Breast epithelium (tissue), 4 donors: ENCODE data around the gene PCDH9. TPM values are rescaled to one million over a fixed set of nuclear protein-coding genes. Genes with fewer than 3 reads are reported as not detected.
"Not testable (repeated sequence)": the region's sequence is repeated elsewhere in the genome, so short reads cannot be mapped to it uniquely, and the experiment has no call there.

Source experiments
- DNase-seq, 2 donors: peaks; one replicate each; pipeline ENCODE4 v3.0.0-alpha.2; 2019; ENCODE audit warnings: low spot score in 2 of 2
- H3K27ac ChIP-seq, 2 donors: fragments of 200-600 bp; sonication (generic) in 1 of 2; one replicate each; pipeline ENCODE4 v1.5.1; 2016 to 2019; ENCODE audit warnings: mild to moderate bottlenecking in 1 of 2
- H3K27me3 ChIP-seq, 2 donors: fragments of 200-600 bp; sonication (generic) in 1 of 2; one replicate each; pipeline versions ENCODE4 v1.5.1 to v1.6.0; 2017 to 2019; ENCODE audit warnings: control low read depth in 1 of 2, mild to moderate bottlenecking in 1 of 2
- H3K36me3 ChIP-seq: fragments of 200-600 bp; one replicate; pipeline ENCODE4 v1.5.1; 2019
- H3K4me1 ChIP-seq, 2 donors: fragments of 200-600 bp; sonication (generic); one replicate each; pipeline ENCODE4 v1.5.1; 2016 to 2019; ENCODE audit warnings: control low read depth in 1 of 2
- H3K4me3 ChIP-seq, 3 donors: fragments of 200-600 bp; sonication (generic); 1 replicate in 2 of 3; 2 replicates in 1 of 3; pipeline ENCODE4 v1.5.1; 2016 to 2019; ENCODE audit warnings: mild to moderate bottlenecking in 3 of 3, moderate library complexity in 2 of 3
- H3K9me3 ChIP-seq, 2 donors: fragments of 200-600 bp; sonication (generic) in 1 of 2; one replicate each; pipeline ENCODE4 v1.5.1; 2016 to 2019; ENCODE audit warnings: control low read depth in 1 of 2
- CTCF ChIP-seq, 3 donors: fragments of 450-650 bp; IDR thresholded peaks; one replicate each; pipeline ENCODE4 v1.5.1; 2016 to 2017; ENCODE audit warnings: antibody characterized with exemption in 3 of 3, mild to moderate bottlenecking in 3 of 3, moderate library complexity in 3 of 3
- POLR2A ChIP-seq: fragments of 450-650 bp; IDR thresholded peaks from one replicate; pipeline ENCODE4 v1.6.1; 2016; ENCODE audit warnings: antibody characterized with exemption, mild to moderate bottlenecking, moderate library complexity
- POLR2AphosphoS5 ChIP-seq, 3 donors: sonication (generic); formaldehyde crosslinking; IDR thresholded peaks; one replicate each; pipeline ENCODE4 v1.6.1; 2017; ENCODE audit warnings: antibody characterized with exemption in 3 of 3
- intact Hi-C: fragments of 100-400 bp; cut with DNase I; formaldehyde crosslinking; loops from one replicate; pipeline ENCODE4 v1.15.1; 2023; ENCODE audit warnings: low total_unique reads
- total RNA-seq, 3 donors: library from RNA; depleted of rRNA; stranded (reverse); fragments of >200 nt; gene quantifications; one replicate each; pipeline ENCODE4 v1.1.0, GENCODE V29; 2016

Gene PCDH9
- total RNA-seq, 3 donors from 2014 or later, result 0.98 to 26.7 (median 3.7) TPM

GRCh38 chr13:66296875-66297274 lies 933.3 kb downstream of the PCDH9 start:
- intact Hi-C loops, result no loop called here
- no peak overlapping the region for H3K27ac ChIP-seq
- no peaks in the 10 kb centered on the region for H3K36me3 ChIP-seq
- DNase-seq, result no peak
- H3K4me3 ChIP-seq, result no peak overlapping the region
- H3K9me3 ChIP-seq, result peaks cover 0 to 19% of the 10 kb centered on the region in 2 donors
- no peak for TF ChIP-seq POLR2A
- no peak for TF ChIP-seq POLR2AphosphoS5 (IDR thresholded peaks at IDR 0.05)
- no peak for TF ChIP-seq CTCF (IDR thresholded peaks at IDR 0.05)
- H3K27me3 ChIP-seq, result no peaks in the 10 kb centered on the region
- no peaks in the 10 kb centered on the region for H3K4me1 ChIP-seq

GRCh38 chr13:66296328-66296727 lies 933.8 kb downstream of the PCDH9 start:
- Histone ChIP-seq H3K27me3 (no peaks in the 10 kb centered on the region), H3K9me3 (peaks cover 0 to 19% of the 10 kb centered on the region in 2 donors), H3K36me3 (no peaks in the 10 kb centered on the region), H3K4me3 (no peak overlapping the region), H3K4me1 (no peaks in the 10 kb centered on the region), H3K27ac (no peak overlapping the region)
- TF ChIP-seq POLR2AphosphoS5 (IDR thresholded peaks at IDR 0.05) (no peak), POLR2A (no peak), CTCF (IDR thresholded peaks at IDR 0.05) (no peak)
- intact Hi-C loops, result no loop called here
- DNase-seq, result no peak

- DNase-seq, H3K4me1 ChIP-seq, H3K4me3 ChIP-seq, H3K27me3 ChIP-seq, H3K27ac ChIP-seq, H3K36me3 ChIP-seq, intact Hi-C loops: not testable (repeated sequence)
- peaks cover 4 to 30% of the 10 kb centered on the region in 2 donors for H3K9me3 ChIP-seq
Observed at GRCh38 chr13:66286806-66287205, 943.3 kb downstream of the PCDH9 start.

- Histone ChIP-seq H3K36me3 (no peaks in the 10 kb centered on the region), H3K4me1 (no peaks in the 10 kb centered on the region), H3K27me3 (no peaks in the 10 kb centered on the region), H3K9me3 (peaks cover 0 to 20% of the 10 kb centered on the region in 2 donors), H3K4me3 (no peak overlapping the region), H3K27ac (no peak overlapping the region)
- TF ChIP-seq POLR2AphosphoS5 (IDR thresholded peaks at IDR 0.05) (no peak), POLR2A (no peak), CTCF (IDR thresholded peaks at IDR 0.05) (no peak)
- no peak for DNase-seq
- intact Hi-C loops, result no loop called here
Observed at GRCh38 chr13:66275416-66275815, 954.7 kb downstream of the PCDH9 start.

GRCh38 chr13:66273011-66273410 lies 957.1 kb downstream of the PCDH9 start:
- H3K4me1 ChIP-seq, result no peaks in the 10 kb centered on the region
- no peak overlapping the region for H3K27ac ChIP-seq
- no peaks in the 10 kb centered on the region for H3K36me3 ChIP-seq
- no peak overlapping the region for H3K4me3 ChIP-seq
- H3K9me3 ChIP-seq, result peaks cover 0 to 20% of the 10 kb centered on the region in 2 donors
- TF ChIP-seq POLR2A (no peak), POLR2AphosphoS5 (IDR thresholded peaks at IDR 0.05) (no peak), CTCF (IDR thresholded peaks at IDR 0.05) (no peak)
- no peak for DNase-seq
- no peaks in the 10 kb centered on the region for H3K27me3 ChIP-seq
- intact Hi-C loops, result no loop called here

GRCh38 chr13:66266761-66267160 lies 963.4 kb downstream of the PCDH9 start:
- no peak for DNase-seq
- H3K36me3 ChIP-seq, result no peaks in the 10 kb centered on the region
- TF ChIP-seq CTCF (IDR thresholded peaks at IDR 0.05) (no peak), POLR2A (no peak), POLR2AphosphoS5 (IDR thresholded peaks at IDR 0.05) (no peak)
- H3K4me3 ChIP-seq, result no peak overlapping the region
- no peaks in the 10 kb centered on the region for H3K9me3 ChIP-seq
- no peaks in the 10 kb centered on the region for H3K27me3 ChIP-seq
- intact Hi-C loops, result no loop called here
- no peak overlapping the region for H3K27ac ChIP-seq
- no peaks in the 10 kb centered on the region for H3K4me1 ChIP-seq
